K562 (cell line): ENCODE results near the gene TYR.

Experiments
- GABPA ChIP-seq: fragments of 200-800 bp; sonication (Bioruptor generic); conservative IDR thresholded peaks from 2 replicates; pipeline ENCODE4 v1.6.1; 2016; ENCODE audit warnings: low read depth, missing genetic modification characterization, missing compliant biosample characterization
- HMBOX1 ChIP-seq: sonication (generic); IDR thresholded peaks from 2 replicates; pipeline ENCODE4 v1.6.1; 2016
- POLR2A ChIP-seq: fragments of 450-650 bp; conservative IDR thresholded peaks from 2 replicates; pipeline ENCODE4 v1.6.1; 2016
- ZFX ChIP-seq: sonication (generic); formaldehyde crosslinking; IDR thresholded peaks from 2 replicates; pipeline ENCODE4 v1.8.0; 2022; ENCODE audit warnings: mild to moderate bottlenecking, missing genetic modification reagents, moderate library complexity
- ZNF431 ChIP-seq: sonication (generic); formaldehyde crosslinking; IDR thresholded peaks from 2 replicates; pipeline ENCODE4 v1.8.0; 2022; ENCODE audit warnings: mild to moderate bottlenecking, missing genetic modification reagents
- TF ChIP-seq, protein P1 (sequence below): fragments of 450-650 bp; formaldehyde crosslinking; IDR thresholded peaks from 2 replicates; pipeline ENCODE4 v1.4.0; 2022; ENCODE audit warnings: missing genetic modification characterization

DNA sequence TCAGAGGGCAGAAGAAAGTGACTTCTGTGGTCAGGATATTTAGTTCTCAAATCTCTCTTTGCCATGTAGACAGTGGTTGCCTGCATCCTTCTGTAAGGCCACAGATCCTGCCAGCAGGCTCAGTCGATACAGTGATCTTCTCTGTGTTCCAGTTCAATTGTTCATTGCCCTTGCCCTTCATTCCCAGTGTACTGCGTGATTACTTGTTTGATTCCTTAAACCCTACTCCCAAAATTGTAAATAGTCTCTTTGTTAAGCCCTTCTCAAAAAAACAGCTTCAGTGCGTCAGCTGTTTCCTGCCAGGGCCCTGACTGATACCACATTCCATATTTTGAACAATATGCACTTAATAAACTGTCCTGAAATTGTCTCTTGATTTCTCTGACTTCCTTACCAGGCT lies 9.3 kb upstream of the TYR start:
- TF ChIP-seq, protein P1, sequence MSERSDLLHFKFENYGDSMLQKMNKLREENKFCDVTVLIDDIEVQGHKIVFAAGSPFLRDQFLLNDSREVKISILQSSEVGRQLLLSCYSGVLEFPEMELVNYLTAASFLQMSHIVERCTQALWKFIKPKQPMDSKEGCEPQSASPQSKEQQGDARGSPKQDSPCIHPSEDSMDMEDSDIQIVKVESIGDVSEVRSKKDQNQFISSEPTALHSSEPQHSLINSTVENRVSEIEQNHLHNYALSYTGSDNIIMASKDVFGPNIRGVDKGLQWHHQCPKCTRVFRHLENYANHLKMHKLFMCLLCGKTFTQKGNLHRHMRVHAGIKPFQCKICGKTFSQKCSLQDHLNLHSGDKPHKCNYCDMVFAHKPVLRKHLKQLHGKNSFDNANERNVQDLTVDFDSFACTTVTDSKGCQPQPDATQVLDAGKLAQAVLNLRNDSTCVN (CRISPR knock-in tag) = no peak
- TF ChIP-seq HMBOX1 (no peak), ZNF431 (no peak), ZFX (no peak), POLR2A (no peak), GABPA (no peak)
